CD14-positive monocyte (primary cell): ENCODE data around the gene DENND4A. TPM values are rescaled to one million over a fixed set of nuclear protein-coding genes. Genes with fewer than 3 reads are reported as not detected.

Experiments
- DNase-seq, 3 donors: peaks; one replicate each; pipeline ENCODE4 v3.0.0-alpha.2; 2011 to 2022
- H2AFZ ChIP-seq: 2 replicates; pipeline ENCODE4 v1.6.0; 2012; ENCODE audit warnings: mild to moderate bottlenecking, low read depth, low read length, inconsistent platforms; ENCODE audit not compliant: insufficient read depth, poor library complexity, severe bottlenecking
- H3K27ac ChIP-seq, 2 donors: 1 replicate in 1 of 2; 2 replicates in 1 of 2; pipeline ENCODE4 v1.5.1; 2012 to 2013; ENCODE audit warnings: low read length in 2 of 2, control low read depth in 1 of 2, inconsistent platforms in 1 of 2, low read depth in 1 of 2, mild to moderate bottlenecking in 1 of 2
- H3K27me3 ChIP-seq, 2 donors: one replicate each; pipeline versions ENCODE4 v1.6.0 to v1.6.1; 2011 to 2013; ENCODE audit warnings: low read length in 2 of 2; ENCODE audit not compliant: control insufficient read depth in 2 of 2, insufficient read depth in 2 of 2
- H3K36me3 ChIP-seq, 2 donors: replicated peaks in 1 of 2; 1 replicate in 1 of 2; 2 replicates in 1 of 2; pipeline versions ENCODE4 v1.5.1 to v1.6.1; 2012 to 2013; ENCODE audit warnings: low read length in 2 of 2, control low read depth in 1 of 2, inconsistent platforms in 1 of 2, mild to moderate bottlenecking in 1 of 2; ENCODE audit not compliant: insufficient read depth in 2 of 2, control insufficient read depth in 1 of 2
- H3K4me1 ChIP-seq, 2 donors: 1 replicate in 1 of 2; 2 replicates in 1 of 2; pipeline versions ENCODE4 v1.5.1 to v1.6.1; 2012 to 2013; ENCODE audit warnings: low read length in 2 of 2, control low read depth in 1 of 2, inconsistent platforms in 1 of 2, mild to moderate bottlenecking in 1 of 2, moderate library complexity in 1 of 2; ENCODE audit not compliant: insufficient read depth in 2 of 2, control insufficient read depth in 1 of 2
- H3K4me2 ChIP-seq: replicated peaks from 2 replicates; pipeline ENCODE3; 2012; ENCODE audit warnings: low read length, moderate library complexity, mild to moderate bottlenecking; ENCODE audit not compliant: poor library complexity, severe bottlenecking; ENCODE audit errors: extremely low read depth
- H3K4me3 ChIP-seq, 3 experiments: fragments of 200-600 bp in 1 of 3; sonication (generic) in 1 of 3; replicated peaks in 1 of 3; 1 replicate in 2 of 3; 2 replicates in 1 of 3; pipeline ENCODE4 v1.5.1; 2011 to 2013; ENCODE audit warnings: low read length in 3 of 3, mild to moderate bottlenecking in 3 of 3, control low read depth in 2 of 3, low read depth in 2 of 3, inconsistent platforms in 1 of 3, moderate library complexity in 1 of 3
- H3K79me2 ChIP-seq: 2 replicates; pipeline ENCODE4 v1.6.0; 2012; ENCODE audit warnings: mild to moderate bottlenecking, control low read depth, inconsistent platforms, low read length, moderate library complexity; ENCODE audit not compliant: insufficient read depth
- H3K9ac ChIP-seq: 2 replicates; pipeline ENCODE4 v1.6.0; 2017; ENCODE audit warnings: low read length, mild to moderate bottlenecking; ENCODE audit not compliant: insufficient read depth, poor library complexity, severe bottlenecking
- H3K9me3 ChIP-seq, 2 donors: replicated peaks in 1 of 2; 1 replicate in 1 of 2; 2 replicates in 1 of 2; pipeline versions ENCODE4 v1.5.1 to v1.6.1; 2012 to 2013; ENCODE audit warnings: low read length in 2 of 2, control low read depth in 1 of 2; ENCODE audit not compliant: control insufficient read depth in 1 of 2, insufficient read depth in 1 of 2
- H4K20me1 ChIP-seq: 2 replicates; pipeline ENCODE4 v1.6.0; 2012; ENCODE audit warnings: mild to moderate bottlenecking, low read length, control low read depth, moderate library complexity; ENCODE audit not compliant: insufficient read depth
- H3K27ac Mint-ChIP-seq, 7 donors: one replicate each; pipeline ENCODE4 v1.8.0; 2020; ENCODE audit warnings: mild to moderate bottlenecking in 7 of 7, mixed read lengths in 7 of 7, moderate library complexity in 6 of 7, inconsistent platforms in 2 of 7
- H3K27me3 Mint-ChIP-seq, 3 donors: one replicate each; pipeline ENCODE4 v1.8.0; 2021 to 2022; ENCODE audit warnings: low read depth in 3 of 3, mild to moderate bottlenecking in 3 of 3, mixed read lengths in 3 of 3, moderate library complexity in 3 of 3, inconsistent platforms in 1 of 3
- H3K36me3 Mint-ChIP-seq, 2 donors: one replicate each; pipeline ENCODE4 v1.8.0; 2020; ENCODE audit warnings: mixed read lengths in 2 of 2, inconsistent platforms in 1 of 2, mild to moderate bottlenecking in 1 of 2
- H3K4me1 Mint-ChIP-seq: one replicate; pipeline ENCODE4 v1.8.0; 2020; ENCODE audit warnings: mild to moderate bottlenecking, mixed read lengths
- H3K4me3 Mint-ChIP-seq, 2 donors: one replicate each; pipeline ENCODE4 v1.8.0; 2020; ENCODE audit warnings: mild to moderate bottlenecking in 2 of 2, mixed read lengths in 2 of 2, moderate library complexity in 1 of 2
- H3K9me3 Mint-ChIP-seq, 7 donors: one replicate each; pipeline ENCODE4 v1.8.0; 2020 to 2022; ENCODE audit warnings: mixed read lengths in 7 of 7, mild to moderate bottlenecking in 6 of 7, moderate library complexity in 6 of 7, inconsistent platforms in 2 of 7
- WGBS: methylation state at CpG from one replicate; pipeline ENCODE4 v1.1.5; 2013; ENCODE audit warnings: missing lambda C conversion rate; ENCODE audit not compliant: insufficient coverage; 5-methylcytosine and 5-hydroxymethylcytosine counted together
- intact Hi-C, 2 donors: fragments of 100-400 bp; cut with micrococcal nuclease; formaldehyde crosslinking; loops; one replicate each; pipeline versions ENCODE4 v1.15.0 to v1.15.1; 2023
- polyA plus RNA-seq, 3 donors: library from polyadenylated mRNA; depleted of rRNA in 1 of 3; unstranded in 2 of 3; stranded (reverse) in 1 of 3; fragments of 300-500 nt in 2 of 3; fragments of >200 nt in 1 of 3; fragmentation: Illumina TruSeq in 2 of 3; gene quantifications; 1 replicate in 2 of 3; 2 replicates in 1 of 3; pipeline ENCODE4 v1.2.3, GENCODE V29; 2012 to 2021
- TF ChIP-seq, protein P1 (sequence below): fragments of 200-600 bp; IDR thresholded peaks from one replicate; pipeline ENCODE4 v1.8.0; 2022; ENCODE audit warnings: antibody characterized with exemption, mild to moderate bottlenecking

The DENND4A gene
- polyA plus RNA-seq, 3 donors, result 4.6 to 11.0 (median 6.9) TPM

DNA sequence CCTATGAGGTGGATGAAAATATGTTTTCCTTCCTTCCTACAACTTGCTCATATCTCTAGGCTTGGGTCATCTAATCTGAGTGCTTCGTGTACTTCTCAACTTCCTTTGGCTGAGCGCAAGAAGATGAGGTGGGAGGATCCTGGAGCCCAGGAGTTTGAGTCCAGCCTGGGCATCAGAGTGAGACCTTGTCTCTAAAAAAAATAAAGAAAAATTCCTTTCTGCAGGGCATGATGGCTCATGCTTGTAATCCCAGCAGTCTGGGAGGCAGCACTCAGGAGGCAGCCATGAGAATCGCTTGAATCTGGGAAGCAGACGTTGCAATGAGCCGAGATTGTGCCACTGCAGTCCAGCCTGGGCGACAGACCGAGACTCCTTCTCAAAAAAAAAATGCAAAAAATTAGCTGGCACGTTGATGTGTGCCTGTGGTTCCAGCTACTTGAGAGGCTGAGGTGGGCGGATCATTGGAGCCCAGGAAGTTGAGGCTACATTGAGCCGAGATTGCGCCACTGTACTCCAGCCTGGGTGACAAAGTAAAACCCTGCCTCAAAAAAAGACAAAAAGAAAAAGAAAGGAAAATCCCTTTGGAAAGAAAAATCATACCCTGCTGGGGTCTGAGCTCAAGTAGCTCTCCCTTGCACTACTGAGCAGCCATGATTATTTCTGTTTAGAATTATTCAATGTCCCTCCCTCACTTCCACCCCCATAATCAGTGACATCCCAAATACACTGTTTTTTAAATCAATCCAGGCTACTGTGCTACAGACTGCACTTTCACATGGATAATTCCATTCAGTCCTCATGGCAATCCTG lies 49.2 kb upstream of the DENND4A start:
- H3K27ac Mint-ChIP-seq, result peak overlapping the region; percentile 79 to 92 (median 90)
- no peaks in the 10 kb centered on the region for H3K9me3 ChIP-seq

DNA sequence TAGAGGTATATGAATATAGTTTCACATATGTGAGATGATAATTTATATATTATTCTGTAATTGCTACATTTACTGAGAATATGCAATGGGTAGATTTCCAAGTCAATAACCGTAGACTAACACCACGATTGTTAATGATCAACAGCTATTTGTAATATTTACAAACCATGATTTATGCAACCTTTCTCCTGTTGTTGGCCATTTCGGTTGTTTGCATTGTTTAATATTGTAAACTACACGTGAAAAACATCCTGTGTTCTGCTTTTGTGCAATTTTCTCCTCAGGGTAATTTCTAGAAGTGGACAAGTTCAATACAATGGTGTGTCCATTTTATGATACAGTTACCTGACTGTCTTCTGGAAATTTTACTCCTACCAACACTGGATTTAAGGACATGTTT lies 47.9 kb upstream of the DENND4A start:
- 100% methylated on average over 1 of the region's 4 CpGs for WGBS
- H3K36me3 ChIP-seq, result no peaks in the 10 kb centered on the region
- H4K20me1 ChIP-seq, result no peaks in the 10 kb centered on the region
- peaks cover 0 to 4% (median 0%) of the 10 kb centered on the region in 7 donors for H3K9me3 Mint-ChIP-seq
- peaks cover 57 to 69% of the 10 kb centered on the region in 2 donors for H3K4me1 ChIP-seq
- no peaks in the 10 kb centered on the region for H3K27me3 ChIP-seq
- DNase-seq, result no peak
- no peak overlapping the region for H3K27ac Mint-ChIP-seq
- H3K4me2 ChIP-seq, result no peak overlapping the region
- TF ChIP-seq, protein P1, sequence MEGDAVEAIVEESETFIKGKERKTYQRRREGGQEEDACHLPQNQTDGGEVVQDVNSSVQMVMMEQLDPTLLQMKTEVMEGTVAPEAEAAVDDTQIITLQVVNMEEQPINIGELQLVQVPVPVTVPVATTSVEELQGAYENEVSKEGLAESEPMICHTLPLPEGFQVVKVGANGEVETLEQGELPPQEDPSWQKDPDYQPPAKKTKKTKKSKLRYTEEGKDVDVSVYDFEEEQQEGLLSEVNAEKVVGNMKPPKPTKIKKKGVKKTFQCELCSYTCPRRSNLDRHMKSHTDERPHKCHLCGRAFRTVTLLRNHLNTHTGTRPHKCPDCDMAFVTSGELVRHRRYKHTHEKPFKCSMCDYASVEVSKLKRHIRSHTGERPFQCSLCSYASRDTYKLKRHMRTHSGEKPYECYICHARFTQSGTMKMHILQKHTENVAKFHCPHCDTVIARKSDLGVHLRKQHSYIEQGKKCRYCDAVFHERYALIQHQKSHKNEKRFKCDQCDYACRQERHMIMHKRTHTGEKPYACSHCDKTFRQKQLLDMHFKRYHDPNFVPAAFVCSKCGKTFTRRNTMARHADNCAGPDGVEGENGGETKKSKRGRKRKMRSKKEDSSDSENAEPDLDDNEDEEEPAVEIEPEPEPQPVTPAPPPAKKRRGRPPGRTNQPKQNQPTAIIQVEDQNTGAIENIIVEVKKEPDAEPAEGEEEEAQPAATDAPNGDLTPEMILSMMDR, result no peak
- no peak overlapping the region for H3K27ac ChIP-seq
- intact Hi-C loops, result no loop called here
- no peaks in the 10 kb centered on the region for H3K79me2 ChIP-seq
- H3K36me3 Mint-ChIP-seq, result no peaks in the 10 kb centered on the region
- no peak overlapping the region for H3K9ac ChIP-seq
- no peaks in the 10 kb centered on the region for H3K9me3 ChIP-seq
- peaks cover 49% of the 10 kb centered on the region for H3K4me1 Mint-ChIP-seq
- H3K27me3 Mint-ChIP-seq, result no peaks in the 10 kb centered on the region
- no peak overlapping the region for H3K4me3 Mint-ChIP-seq
- no peak overlapping the region for H3K4me3 ChIP-seq
- no peak overlapping the region for H2AFZ ChIP-seq

More for the DNA sequence above, 49.2 kb upstream of the DENND4A start:
- H3K27me3 Mint-ChIP-seq, result no peaks in the 10 kb centered on the region
- no peaks in the 10 kb centered on the region for H4K20me1 ChIP-seq
- intact Hi-C loops, result no loop called here
- peak overlapping the region; percentile 75 for H3K4me2 ChIP-seq
- TF ChIP-seq, protein P1, result no peak
- peak overlapping the region; percentile 35 to 73 (median 35) for H3K4me3 ChIP-seq
- no peaks in the 10 kb centered on the region for H3K79me2 ChIP-seq
- peaks cover 46 to 58% of the 10 kb centered on the region in 2 donors for H3K4me1 ChIP-seq
- peak overlapping the region; percentile 82 for H2AFZ ChIP-seq
- no peaks in the 10 kb centered on the region for H3K36me3 ChIP-seq
- H3K9me3 Mint-ChIP-seq, result peaks cover 0 to 4% (median 0%) of the 10 kb centered on the region in 7 donors
- H3K9ac ChIP-seq, result peak overlapping the region; percentile 56
- no peaks in the 10 kb centered on the region for H3K27me3 ChIP-seq
- H3K36me3 Mint-ChIP-seq, result no peaks in the 10 kb centered on the region
- peaks cover 35% of the 10 kb centered on the region for H3K4me1 Mint-ChIP-seq
- 16% methylated on average over 7 of the region's 11 CpGs for WGBS
- H3K27ac ChIP-seq, result peak overlapping the region; percentile 70 to 74
- peak in 2 of 3 donors; percentile 35 to 50 for DNase-seq
- H3K4me3 Mint-ChIP-seq, result peak overlapping the region; percentile 79 to 92
